ENCODE data around the gene ZNF574. TPM values are rescaled to one million over a fixed set of nuclear protein-coding genes. Genes with fewer than 3 reads are reported as not detected.

ZNF574 gene
- total RNA-seq, 4 donors from 2014 or later = 31.1 to 42.9 (median 33.5) TPM

DNA sequence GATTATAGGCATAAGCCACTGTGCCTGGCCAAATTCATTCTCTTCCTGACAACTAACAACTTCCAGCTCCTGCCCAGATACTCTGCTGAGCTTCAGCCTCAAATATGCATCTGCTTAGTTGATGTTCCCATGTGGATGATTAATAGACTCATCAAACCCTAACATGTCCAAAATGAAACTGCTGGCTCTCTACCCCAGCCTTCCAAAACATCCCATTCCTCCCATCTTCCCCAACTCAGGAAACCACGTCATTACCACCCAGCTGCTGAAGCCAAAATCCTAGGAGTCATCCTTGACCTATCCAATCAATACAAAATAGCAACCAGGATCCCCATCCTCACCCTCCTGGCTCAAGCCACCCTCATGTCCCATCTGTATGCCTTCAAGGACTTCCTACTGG is 35.4 kb downstream of the ZNF574 start:
- Histone ChIP-seq H3K27ac (no peak overlapping the region), H3K4me3 (no peak overlapping the region), H3K9me3 (no peaks in the 10 kb centered on the region), H3K27me3 (peaks cover 3% of the 10 kb centered on the region), H3K4me1 (peaks cover 3% of the 10 kb centered on the region), H3K36me3 (no peaks in the 10 kb centered on the region)
- TF ChIP-seq POLR2A (IDR thresholded peaks at IDR 0.05) = no peak
- TF ChIP-seq, protein P1, sequence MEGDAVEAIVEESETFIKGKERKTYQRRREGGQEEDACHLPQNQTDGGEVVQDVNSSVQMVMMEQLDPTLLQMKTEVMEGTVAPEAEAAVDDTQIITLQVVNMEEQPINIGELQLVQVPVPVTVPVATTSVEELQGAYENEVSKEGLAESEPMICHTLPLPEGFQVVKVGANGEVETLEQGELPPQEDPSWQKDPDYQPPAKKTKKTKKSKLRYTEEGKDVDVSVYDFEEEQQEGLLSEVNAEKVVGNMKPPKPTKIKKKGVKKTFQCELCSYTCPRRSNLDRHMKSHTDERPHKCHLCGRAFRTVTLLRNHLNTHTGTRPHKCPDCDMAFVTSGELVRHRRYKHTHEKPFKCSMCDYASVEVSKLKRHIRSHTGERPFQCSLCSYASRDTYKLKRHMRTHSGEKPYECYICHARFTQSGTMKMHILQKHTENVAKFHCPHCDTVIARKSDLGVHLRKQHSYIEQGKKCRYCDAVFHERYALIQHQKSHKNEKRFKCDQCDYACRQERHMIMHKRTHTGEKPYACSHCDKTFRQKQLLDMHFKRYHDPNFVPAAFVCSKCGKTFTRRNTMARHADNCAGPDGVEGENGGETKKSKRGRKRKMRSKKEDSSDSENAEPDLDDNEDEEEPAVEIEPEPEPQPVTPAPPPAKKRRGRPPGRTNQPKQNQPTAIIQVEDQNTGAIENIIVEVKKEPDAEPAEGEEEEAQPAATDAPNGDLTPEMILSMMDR (IDR thresholded peaks at IDR 0.05) = no peak
- TF ChIP-seq POLR2AphosphoS5 (IDR thresholded peaks at IDR 0.05) = no peak
- no peak for DNase-seq (ENCODE audit: low spot score in 2 of 2)
- 37% methylated on average over 1 of the region's 1 CpG for WGBS

DNA sequence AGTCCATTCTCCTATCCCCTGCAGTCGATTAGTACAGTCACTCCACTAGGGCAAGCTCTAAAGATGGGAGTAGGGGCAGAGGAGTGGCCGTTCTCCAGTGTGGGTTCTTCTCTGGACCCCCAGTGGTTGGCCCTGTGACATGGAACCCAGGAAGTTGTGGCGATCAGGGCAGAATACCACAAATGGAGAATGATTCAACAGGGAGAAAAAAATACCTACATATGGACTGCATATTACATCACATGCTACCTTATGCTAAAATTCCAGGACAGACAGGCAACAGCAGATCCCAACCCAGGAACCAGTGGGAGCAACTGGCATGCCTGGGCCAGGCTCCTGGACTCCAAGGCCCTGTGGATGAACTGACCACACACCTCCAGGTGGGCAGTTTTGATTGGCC is 35.8 kb downstream of the ZNF574 start:
- Histone ChIP-seq H3K36me3 (no peaks in the 10 kb centered on the region), H3K4me1 (peaks cover 3% of the 10 kb centered on the region), H3K27me3 (peaks cover 3% of the 10 kb centered on the region), H3K4me3 (no peak overlapping the region), H3K27ac (no peak overlapping the region), H3K9me3 (no peaks in the 10 kb centered on the region)
- WGBS = 87% methylated on average over 3 of the region's 3 CpGs
- no peak for TF ChIP-seq POLR2A (IDR thresholded peaks at IDR 0.05)
- TF ChIP-seq POLR2AphosphoS5 (IDR thresholded peaks at IDR 0.05) = no peak
- TF ChIP-seq EP300 (IDR thresholded peaks at IDR 0.05) = no peak
- TF ChIP-seq, protein P1 (IDR thresholded peaks at IDR 0.05) = no peak
- DNase-seq (ENCODE audit: low spot score in 2 of 2) = no peak

DNA sequence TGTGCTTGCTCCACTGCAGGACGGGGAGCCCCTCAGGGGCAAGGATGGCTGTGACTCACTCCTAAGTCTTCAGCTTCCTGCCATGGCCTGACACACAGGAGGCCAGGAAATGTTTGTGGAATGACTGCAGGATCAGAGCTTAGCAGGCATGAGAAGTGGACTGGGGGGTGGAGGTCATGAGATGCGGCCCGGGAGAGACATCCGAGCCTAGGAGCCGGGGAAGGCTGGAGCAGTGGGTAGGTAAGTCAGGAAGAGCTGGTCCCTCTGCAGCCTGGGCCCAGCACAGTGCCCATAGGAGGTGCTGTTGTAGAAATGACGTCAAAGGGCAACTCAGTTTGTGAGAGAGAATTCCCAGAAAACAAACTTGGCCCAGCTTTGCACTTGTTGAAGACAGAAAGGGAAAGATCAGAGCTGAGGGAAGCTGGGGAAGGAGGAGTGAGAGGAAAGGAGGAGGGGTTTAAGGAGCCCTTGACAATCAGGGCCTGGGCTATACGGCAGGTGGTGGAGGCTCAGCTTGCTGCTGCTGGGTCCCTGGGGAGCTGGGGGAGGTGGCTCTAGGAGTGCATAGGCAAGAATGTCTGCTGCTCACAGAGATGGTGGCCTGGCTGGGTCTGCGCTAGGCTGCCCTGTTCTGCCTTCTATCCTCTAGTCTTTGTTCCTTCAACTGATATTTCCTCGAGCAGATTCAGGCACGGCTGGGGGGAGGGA is 37.8 kb downstream of the ZNF574 start:
- Histone ChIP-seq H3K27ac (no peak overlapping the region), H3K4me3 (no peak overlapping the region), H3K4me1 (peaks cover 3% of the 10 kb centered on the region), H3K27me3 (no peaks in the 10 kb centered on the region), H3K36me3 (no peaks in the 10 kb centered on the region), H3K9me3 (no peaks in the 10 kb centered on the region)
- TF ChIP-seq EP300 (IDR thresholded peaks at IDR 0.05) (no peak), POLR2A (IDR thresholded peaks at IDR 0.05) (no peak)
- TF ChIP-seq, protein P1 (IDR thresholded peaks at IDR 0.05) = no peak
- WGBS = 55% methylated on average over 10 of the region's 10 CpGs
- DNase-seq (ENCODE audit: low spot score in 2 of 2) = no peak

DNA sequence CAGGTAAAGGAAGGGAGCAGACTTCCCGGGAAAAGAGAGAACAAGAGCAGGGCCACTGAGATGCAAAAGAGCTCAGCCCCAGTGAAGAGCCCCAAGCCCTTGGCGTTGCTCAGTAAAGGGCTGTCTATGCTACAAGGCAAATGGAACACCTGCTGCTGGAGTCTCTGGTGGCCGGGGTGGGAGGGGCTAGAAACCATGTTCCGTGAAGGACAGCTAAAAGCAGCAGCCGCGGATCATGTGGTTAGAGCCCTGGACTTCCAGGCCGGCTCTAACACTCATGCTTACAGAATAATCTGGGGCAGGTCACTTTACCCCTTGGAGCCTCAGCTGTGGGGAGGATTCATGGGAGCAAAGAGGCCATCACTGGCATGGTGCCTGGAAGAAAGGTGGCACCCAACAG is 38.4 kb downstream of the ZNF574 start:
- H3K4me1 ChIP-seq = peaks cover 3% of the 10 kb centered on the region
- no peaks in the 10 kb centered on the region for H3K27me3 ChIP-seq
- WGBS = 62% methylated on average over 7 of the region's 7 CpGs
- no peak for DNase-seq (ENCODE audit: low spot score in 2 of 2)
- no peaks in the 10 kb centered on the region for H3K9me3 ChIP-seq
- H3K27ac ChIP-seq = no peak overlapping the region
- H3K36me3 ChIP-seq = no peaks in the 10 kb centered on the region
- no peak overlapping the region for H3K4me3 ChIP-seq
- TF ChIP-seq POLR2A (IDR thresholded peaks at IDR 0.05) (no peak), POLR2AphosphoS5 (IDR thresholded peaks at IDR 0.05) (no peak), EP300 (IDR thresholded peaks at IDR 0.05) (no peak)
- TF ChIP-seq, protein P1 (IDR thresholded peaks at IDR 0.05) = no peak

DNA sequence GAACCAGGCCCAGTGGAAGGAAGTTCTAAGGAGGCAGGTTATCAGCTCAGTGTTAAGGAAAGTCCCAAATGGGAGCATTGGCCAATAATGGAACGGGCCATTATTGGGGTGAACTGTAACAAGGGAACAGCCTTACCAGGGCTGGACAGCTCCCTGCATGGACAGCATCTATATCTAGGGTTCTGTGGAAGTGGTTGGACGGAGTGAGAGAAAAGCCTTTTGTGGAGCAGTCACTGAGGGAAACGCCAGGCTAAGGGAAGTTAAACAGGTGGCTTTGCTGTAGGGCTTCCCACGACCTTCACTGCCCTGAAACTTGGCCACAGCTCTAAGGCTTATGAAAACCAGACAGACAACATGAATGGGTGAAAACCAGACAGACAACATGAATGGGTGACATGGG is 39.3 kb downstream of the ZNF574 start:
- no peak for DNase-seq (ENCODE audit: low spot score in 2 of 2)
- WGBS = 62% methylated on average over 4 of the region's 4 CpGs
- TF ChIP-seq POLR2AphosphoS5 (IDR thresholded peaks at IDR 0.05) (no peak), POLR2A (IDR thresholded peaks at IDR 0.05) (no peak), EP300 (IDR thresholded peaks at IDR 0.05) (no peak)
- TF ChIP-seq, protein P1 (IDR thresholded peaks at IDR 0.05) = no peak
- H3K36me3 ChIP-seq = no peaks in the 10 kb centered on the region
- H3K9me3 ChIP-seq = no peaks in the 10 kb centered on the region
- H3K4me3 ChIP-seq = no peak overlapping the region
- peaks cover 3% of the 10 kb centered on the region for H3K4me1 ChIP-seq
- no peaks in the 10 kb centered on the region for H3K27me3 ChIP-seq
- no peak overlapping the region for H3K27ac ChIP-seq
